GM18505 (cell line): ENCODE measurements around the gene ZFPM1.

ENCODE experiments used
- ATAC-seq: cut with Tn5 transposase; IDR thresholded peaks from one replicate; pipeline ENCODE4 v1.9.1; 2021; ENCODE audit not compliant: unreplicated experiment
- POLR2A ChIP-seq: IDR thresholded peaks from 4 replicates; pipeline ENCODE4 v1.6.1; 2011; ENCODE audit warnings: borderline replicate concordance; ENCODE audit not compliant: insufficient read depth, insufficient read length; ENCODE audit errors: extremely low read depth

ZFPM1 gene

DNA sequence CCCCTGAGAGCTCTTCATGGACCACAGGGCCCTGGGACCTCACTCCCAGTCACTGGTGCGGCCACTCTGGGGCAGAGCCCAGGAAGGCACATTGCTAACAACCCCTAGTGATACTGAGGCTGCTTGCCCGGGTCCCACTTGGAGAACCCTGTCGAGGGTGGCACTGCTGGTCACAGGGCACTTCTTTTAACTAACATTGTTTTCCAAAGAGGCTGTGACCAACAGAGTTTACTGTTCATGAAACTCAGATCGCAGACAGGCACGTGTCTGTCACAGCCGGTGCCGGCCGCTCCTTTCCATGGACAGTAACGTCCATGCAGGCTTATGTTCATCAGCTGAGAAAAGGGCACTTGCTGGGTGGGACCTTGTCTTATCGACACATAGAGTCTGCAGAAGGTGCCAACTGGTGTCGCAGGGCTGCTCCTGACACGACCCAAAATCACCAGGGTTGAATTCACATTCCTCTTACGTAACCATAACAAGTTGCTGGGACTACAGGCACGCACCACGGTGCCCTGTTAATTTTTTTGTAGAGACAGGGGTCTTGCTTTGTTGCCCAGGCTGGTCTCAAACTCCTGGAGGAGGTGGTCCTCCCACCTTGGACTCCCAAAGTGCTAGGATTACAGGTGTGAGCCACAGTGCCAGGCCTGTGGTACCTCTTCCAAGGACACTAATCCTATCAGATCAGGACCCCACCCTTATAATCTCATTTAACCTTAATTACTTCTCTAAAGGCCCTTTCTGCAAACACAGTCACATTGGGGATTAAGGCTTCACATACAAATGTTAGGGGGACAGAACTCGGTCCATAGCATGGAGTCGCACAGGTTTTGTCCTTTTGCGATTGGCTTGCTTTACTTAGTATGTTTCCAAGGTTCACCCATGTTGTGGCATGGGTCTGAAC is 115.9 kb downstream of the ZFPM1 start:
- no peak for ATAC-seq
- TF ChIP-seq POLR2A = no peak

- TF ChIP-seq POLR2A = no peak
- peak; percentile 37 for ATAC-seq
Observed at GRCh38 chr16:88569614-88569984, 116.5 kb downstream of the ZFPM1 start.

DNA sequence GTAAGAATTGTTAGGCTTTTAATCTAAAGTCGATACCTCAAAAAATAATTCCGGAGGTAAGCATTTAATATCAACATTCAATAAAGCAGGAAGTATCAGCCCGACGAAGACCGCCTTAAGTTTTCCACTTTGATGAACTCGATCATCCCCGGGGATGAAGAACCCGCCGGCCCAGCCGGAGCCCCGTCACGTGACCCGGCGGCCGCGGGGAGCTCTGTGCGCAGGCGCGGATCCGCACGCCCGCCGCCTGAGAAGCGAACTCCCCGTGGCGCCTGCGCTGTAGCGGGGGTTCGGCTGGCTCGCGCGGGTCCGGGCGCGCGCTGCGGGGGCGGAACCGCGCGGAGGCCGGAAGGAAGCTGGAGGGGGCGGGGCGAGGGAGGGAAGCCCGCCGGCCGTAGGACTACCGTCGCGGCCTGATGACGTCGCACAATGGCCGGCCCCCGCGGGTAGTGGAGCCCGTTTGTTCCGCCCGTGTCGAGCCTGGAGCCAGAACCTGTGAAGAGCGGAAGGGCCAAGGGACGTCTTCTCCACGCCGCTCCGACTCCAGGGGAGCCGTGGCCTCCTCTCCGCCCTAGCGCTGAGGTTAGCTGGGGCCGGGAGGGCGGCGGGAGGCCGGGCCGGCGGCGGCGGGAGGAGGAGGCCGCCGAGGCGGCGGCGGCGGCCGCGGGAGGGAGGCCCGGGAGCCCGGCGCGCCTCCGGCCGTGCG is 117.1 kb downstream of the ZFPM1 start, which contains the start of gene ZC3H18:
Gene ZC3H18, plus strand, starts transcription at position 419 of the 706 bp plus-strand sequence. CDS start 6,721 bp downstream, outside the sequence.
- TF ChIP-seq POLR2A = peak; percentile 85
- ATAC-seq = peak; percentile 79

DNA sequence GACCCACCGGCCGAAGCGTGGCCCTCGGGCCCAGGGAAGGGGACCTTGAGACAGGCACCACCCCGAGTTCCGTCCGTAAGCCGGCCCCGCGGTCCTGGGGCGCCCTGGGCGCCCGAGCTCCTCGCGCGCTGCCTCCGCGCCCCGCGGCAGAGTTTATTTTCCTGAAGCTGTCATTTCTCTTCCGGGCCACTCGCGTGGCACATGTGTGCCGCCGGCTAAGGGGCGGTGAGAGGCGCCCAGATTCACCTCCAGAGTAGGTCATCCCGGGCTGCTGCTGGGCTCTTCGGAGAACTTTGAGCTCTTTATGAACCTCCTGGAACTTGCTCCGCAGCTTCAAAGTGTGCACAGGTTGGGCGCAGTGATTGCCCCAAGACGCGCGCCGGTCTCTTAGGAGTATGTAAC is 117.6 kb downstream of the ZFPM1 start:
- peak; percentile 14 for ATAC-seq
- TF ChIP-seq POLR2A = no peak

DNA sequence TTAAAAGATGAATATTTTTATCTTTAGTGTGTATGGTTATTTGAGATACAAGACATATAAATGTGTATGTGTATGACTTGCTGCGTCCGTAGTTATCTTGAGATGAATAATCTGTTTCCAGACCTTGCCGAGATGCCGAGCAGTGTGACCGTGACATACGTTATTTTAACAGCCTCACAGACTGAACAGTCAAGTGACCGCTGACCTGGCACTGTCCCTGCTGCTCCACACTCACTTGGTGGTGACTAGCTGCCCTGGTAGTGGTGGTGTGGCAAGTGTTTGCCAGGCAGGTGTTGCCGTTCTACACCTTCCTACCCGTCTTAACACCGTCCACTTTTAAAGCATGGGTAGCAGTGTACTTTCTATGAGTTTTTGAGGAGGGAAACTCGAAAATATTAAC is 122.2 kb downstream of the ZFPM1 start:
- no peak for ATAC-seq
- no peak for TF ChIP-seq POLR2A

- no peak for ATAC-seq
- TF ChIP-seq POLR2A = no peak
Observed at GRCh38 chr16:88576307-88576706, 123.2 kb downstream of the ZFPM1 start.

DNA sequence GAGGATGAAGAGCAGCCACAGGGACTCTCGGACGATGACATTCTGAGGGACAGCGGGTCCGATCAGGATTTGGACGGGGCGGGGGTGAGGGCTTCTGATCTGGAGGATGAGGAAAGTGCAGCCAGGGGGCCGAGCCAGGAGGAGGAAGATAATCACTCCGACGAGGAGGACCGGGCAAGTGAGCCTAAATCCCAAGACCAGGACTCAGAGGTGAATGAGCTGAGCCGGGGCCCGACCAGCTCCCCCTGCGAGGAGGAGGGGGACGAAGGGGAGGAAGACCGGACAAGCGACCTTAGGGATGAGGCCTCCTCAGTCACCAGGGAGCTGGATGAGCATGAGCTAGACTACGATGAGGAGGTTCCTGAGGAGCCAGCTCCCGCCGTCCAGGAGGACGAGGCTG is 124.1 kb downstream of the ZFPM1 start:
- no peak for ATAC-seq
- no peak for TF ChIP-seq POLR2A

- no peak for ATAC-seq
- no peak for TF ChIP-seq POLR2A
Observed at GRCh38 chr16:88578446-88579313, 125.6 kb downstream of the ZFPM1 start.

- ATAC-seq = no peak
- TF ChIP-seq POLR2A = no peak
Observed at GRCh38 chr16:88580371-88580770, 127.3 kb downstream of the ZFPM1 start.

GRCh38 chr16:88581033-88581432 is 128.0 kb downstream of the ZFPM1 start:
- no peak for ATAC-seq
- TF ChIP-seq POLR2A = no peak

GRCh38 chr16:88582912-88583575 is 130.0 kb downstream of the ZFPM1 start:
- no peak for TF ChIP-seq POLR2A
- ATAC-seq = no peak

- TF ChIP-seq POLR2A = no peak
- ATAC-seq = no peak
Observed at GRCh38 chr16:88584676-88585075, 131.6 kb downstream of the ZFPM1 start.
